Measurements from ENCODE around the gene C11orf86. TPM values are rescaled to one million over a fixed set of nuclear protein-coding genes. Genes with fewer than 3 reads are reported as not detected.

The C11orf86 gene
- total and polyA plus RNA-seq, 2 of the 8 experiments (the other 6 are each of a cell fraction or from before 2014, with no cell fraction given) = 0.91 to 0.97 TPM

- TF ChIP-seq CTCF (IDR thresholded peaks at IDR 0.05; ENCODE audit: control extremely low read depth in 1 of 3, insufficient read depth in 1 of 3, low read depth in 1 of 3, low read length in 3 of 3) (no peak), ZNF274 (IDR thresholded peaks at IDR 0.05; ENCODE audit: borderline replicate concordance, extremely low read depth, low read length) (no peak)
Observed at GRCh38 chr11:66987158-66987620, 12.1 kb downstream of the C11orf86 start (continued).
